PFSK-1 (cell line): ENCODE data around the gene FRMD3.

ENCODE experiments used
- POLR2AphosphoS5 ChIP-seq: IDR thresholded peaks from 2 replicates; pipeline ENCODE4 v1.6.1; 2012; ENCODE audit warnings: low read depth, mild to moderate bottlenecking, control low read depth, low read length, moderate library complexity
- SIN3A ChIP-seq: IDR thresholded peaks from 2 replicates; pipeline ENCODE4 v1.6.1; 2012; ENCODE audit warnings: mild to moderate bottlenecking, low read length, moderate library complexity, borderline replicate concordance; ENCODE audit not compliant: insufficient read depth

DNA sequence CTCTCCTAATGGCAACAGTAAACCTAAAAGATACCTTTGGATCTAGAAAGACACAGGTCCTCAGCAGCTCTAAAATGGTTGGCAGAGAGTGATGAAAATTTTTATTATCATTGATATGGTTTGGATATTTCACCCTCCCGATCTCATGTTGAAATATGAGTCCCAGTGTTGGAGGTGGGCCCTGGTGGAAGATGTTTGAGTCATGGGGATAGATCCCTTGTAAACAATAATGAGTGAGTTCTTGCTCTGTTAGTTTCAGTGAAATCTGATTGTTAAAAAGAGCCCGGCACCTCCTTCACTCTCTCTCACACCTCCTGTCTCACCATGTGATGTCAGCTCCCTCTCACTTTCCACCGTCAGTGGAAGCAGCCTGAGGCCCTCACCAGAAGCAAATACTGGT, 117.7 kb downstream of the FRMD3 start:
- no peak for TF ChIP-seq POLR2AphosphoS5
- no peak for TF ChIP-seq SIN3A
